Ovary (tissue), 3 donors: Measurements from ENCODE around the gene WDR18.

Experiments used
- CTCF ChIP-seq, 3 donors: fragments of 450-650 bp in 2 of 3; fragments of 200-600 bp in 1 of 3; IDR thresholded peaks; one replicate each; pipeline versions ENCODE4 v1.5.1 to v1.8.0; 2016 to 2022; ENCODE audit warnings: antibody characterized with exemption in 3 of 3, mild to moderate bottlenecking in 1 of 3
- POLR2A ChIP-seq: fragments of 450-650 bp; IDR thresholded peaks from one replicate; pipeline ENCODE4 v1.6.1; 2017; ENCODE audit warnings: antibody characterized with exemption, mild to moderate bottlenecking, moderate library complexity
- donor health status: DM: no; HTN: no; CAD: no.

- TF ChIP-seq CTCF (IDR thresholded peaks at IDR 0.05), result no peak
- no peak for TF ChIP-seq POLR2A
These were observed 13.9 kb downstream of the WDR18 start for GRCh38 chr19:998064-998463.
